Transverse colon (tissue), 4 donors: ENCODE results near the gene MBOAT7.

Experiments
- CTCF ChIP-seq, 5 experiments: fragments of 200-600 bp in 3 of 5; fragments of 450-650 bp in 2 of 5; sonication (generic) in 3 of 5; IDR thresholded peaks; 1 replicate in 2 of 5; 2 replicates in 3 of 5; pipeline ENCODE4 v1.5.1; 2016 to 2017; ENCODE audit warnings: antibody characterized with exemption in 5 of 5, inconsistent platforms in 3 of 5, mild to moderate bottlenecking in 2 of 5, moderate library complexity in 1 of 5
- EP300 ChIP-seq: sonication (generic); formaldehyde crosslinking; IDR thresholded peaks from one replicate; pipeline ENCODE4 v1.6.1; 2017; ENCODE audit warnings: antibody characterized with exemption, low read depth
- POLR2A ChIP-seq: fragments of 450-650 bp; IDR thresholded peaks from one replicate; pipeline ENCODE4 v1.6.1; 2016; ENCODE audit warnings: antibody characterized with exemption, mild to moderate bottlenecking, moderate library complexity
- POLR2AphosphoS5 ChIP-seq, 3 donors: sonication (generic); formaldehyde crosslinking; IDR thresholded peaks; one replicate each; pipeline ENCODE4 v1.6.1; 2016; ENCODE audit warnings: antibody characterized with exemption in 3 of 3

- TF ChIP-seq CTCF (IDR thresholded peaks at IDR 0.05) (peak in 4 of 5 experiments; percentile 41 to 79 (median 52)), EP300 (no peak), POLR2A (no peak), POLR2AphosphoS5 (IDR thresholded peaks at IDR 0.05) (no peak)
Measured at GRCh38 chr19:54179921-54180461, 9.4 kb downstream of the MBOAT7 start.
